ENCODE results near the gene ZNF117.
"Not testable (repeated sequence)": the region's sequence is repeated elsewhere in the genome, so short reads cannot be mapped to it uniquely, and the experiment has no call there.

Gene ZNF117

DNA sequence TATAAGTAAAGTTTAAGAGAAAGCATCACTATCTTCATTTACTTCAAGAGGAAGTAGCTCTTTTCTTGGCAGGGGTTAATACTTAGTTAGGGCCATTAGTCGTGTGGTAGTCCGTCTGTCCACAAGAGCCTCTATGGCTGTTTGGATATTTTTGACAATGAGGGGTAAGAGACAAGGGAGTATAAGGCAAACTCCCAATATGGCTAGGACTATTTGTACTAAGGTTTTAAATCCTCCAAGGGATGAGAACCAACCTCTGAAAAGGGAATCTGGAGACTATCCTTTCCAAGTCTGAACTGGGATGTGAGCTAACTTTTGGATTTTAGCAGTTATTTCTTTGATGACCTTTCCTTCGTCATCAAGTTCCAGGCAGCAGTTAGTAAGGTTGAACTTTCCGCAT is at the start of gene ZNF117:
Gene ZNF117 (minus strand): TSS at position 101 of the 400 bp plus-strand sequence.
- DNase-seq: no peak

DNA sequence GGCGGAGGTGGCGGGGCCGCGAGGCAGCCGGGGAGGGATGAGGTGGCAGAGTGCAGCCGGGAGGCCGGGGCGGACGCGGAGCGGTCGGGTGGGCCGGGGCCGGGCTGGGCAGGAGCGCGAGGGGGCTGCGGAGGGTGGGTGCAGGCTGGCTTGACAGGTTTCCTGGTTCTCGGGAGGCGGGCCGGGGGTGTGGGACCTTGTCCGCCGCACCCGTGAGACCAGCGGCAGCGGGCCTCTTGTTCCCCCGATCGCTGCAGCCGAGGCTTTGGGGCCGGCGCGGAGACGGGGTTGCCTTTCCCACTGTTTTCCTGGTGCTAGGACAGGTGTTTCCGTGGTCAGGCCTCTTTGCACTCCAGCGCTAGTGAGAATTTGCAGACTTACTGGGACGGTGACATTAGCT is 47.9 kb upstream of the ZNF117 start:
- not testable (repeated sequence) for DNase-seq

- peak; percentile 91 for DNase-seq
These were observed 47.2 kb upstream of the ZNF117 start for GRCh38 chr7:65037740-65038688.

DNA sequence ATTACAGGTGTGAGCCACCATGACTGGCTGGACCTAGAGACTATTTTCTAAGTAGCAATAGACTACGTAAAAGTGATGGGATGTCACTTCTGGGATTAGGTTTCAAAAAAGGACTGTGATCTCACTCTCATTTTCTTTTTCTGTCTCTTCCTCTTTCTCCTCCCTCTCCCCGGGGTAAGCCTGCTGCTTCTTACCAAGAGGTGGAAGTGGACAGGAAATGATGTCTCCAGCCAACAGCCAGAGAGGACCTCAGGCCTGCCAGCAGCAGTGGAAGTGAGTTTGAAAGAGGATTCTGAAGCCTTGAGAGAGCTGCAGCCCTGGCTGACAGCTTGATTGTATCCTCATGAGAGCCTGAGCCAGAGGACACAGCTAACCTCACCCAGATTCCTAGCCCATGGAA is 45.7 kb upstream of the ZNF117 start:
- peak; percentile 2 for DNase-seq

GRCh38 chr7:65035469-65035868 is 44.6 kb upstream of the ZNF117 start:
- DNase-seq: not testable (repeated sequence)

- DNase-seq: not testable (repeated sequence)
These were observed 43.4 kb upstream of the ZNF117 start for GRCh38 chr7:65034120-65034782.

- not testable (repeated sequence) for DNase-seq
These were observed 42.6 kb upstream of the ZNF117 start for GRCh38 chr7:65033391-65033790.

DNA sequence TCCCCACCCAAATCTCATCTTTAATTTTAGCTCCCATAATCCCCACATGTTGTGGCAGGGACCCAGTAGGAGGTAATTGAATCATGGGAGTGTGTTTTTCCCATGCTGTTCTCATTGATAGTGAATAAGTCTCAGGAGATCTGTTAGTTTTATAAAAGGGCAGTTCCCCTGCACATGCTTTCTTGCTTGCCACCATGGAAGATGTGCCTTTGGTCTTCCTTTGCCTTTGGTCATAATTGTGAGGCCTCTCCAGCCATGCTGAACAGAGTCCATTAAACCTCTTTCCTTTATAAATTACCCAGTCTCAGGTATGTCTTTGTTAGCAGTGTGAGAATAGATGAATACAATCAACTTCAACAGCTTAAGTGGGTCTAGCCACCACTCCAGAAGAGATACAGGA is 34.2 kb upstream of the ZNF117 start:
- DNase-seq: not testable (repeated sequence)

- not testable (repeated sequence) for DNase-seq
These were observed 30.1 kb upstream of the ZNF117 start for GRCh38 chr7:65020978-65021377.

DNA sequence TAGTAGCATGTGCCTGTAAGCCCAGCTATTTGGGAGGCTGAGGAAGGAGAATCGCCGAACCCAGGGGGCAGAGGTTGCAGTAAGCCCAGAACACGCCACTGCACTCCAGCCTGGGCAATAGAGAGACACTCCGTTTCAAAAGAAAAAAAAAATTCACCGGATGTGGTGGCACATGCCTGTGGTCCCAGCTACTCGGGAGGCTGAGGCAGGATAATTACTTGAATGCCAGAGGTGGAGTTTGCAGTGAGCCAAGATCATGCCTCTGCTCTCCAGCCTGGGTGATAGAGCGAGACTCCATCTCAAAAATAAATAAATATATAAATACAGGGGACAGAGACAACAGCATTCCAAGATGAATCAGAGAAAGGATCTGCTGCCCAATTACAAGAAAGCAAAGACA is 19.0 kb upstream of the ZNF117 start:
- DNase-seq: not testable (repeated sequence)

DNA sequence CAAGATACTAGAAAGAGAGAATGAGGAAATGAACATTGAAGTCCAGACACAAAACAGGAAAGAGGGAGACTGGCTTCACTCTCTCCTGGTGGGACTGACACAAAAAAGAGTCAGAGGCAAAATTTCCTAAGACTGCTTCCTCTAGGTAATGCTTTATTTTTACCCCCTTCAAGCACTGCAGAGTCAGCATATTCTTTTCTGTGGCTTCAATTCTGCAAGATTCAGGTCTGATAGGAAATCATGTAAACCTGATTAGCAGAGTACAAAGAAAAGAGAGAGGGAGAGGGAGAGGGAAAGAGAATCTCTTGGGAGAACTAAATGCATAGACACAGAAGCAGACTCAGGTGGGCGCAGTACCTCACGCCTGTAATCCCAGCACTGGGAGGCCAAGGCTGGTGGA is 18.6 kb upstream of the ZNF117 start:
- not testable (repeated sequence) for DNase-seq

- DNase-seq: peak; percentile 31
These were observed 16.2 kb upstream of the ZNF117 start for GRCh38 chr7:65007036-65007435.

DNA sequence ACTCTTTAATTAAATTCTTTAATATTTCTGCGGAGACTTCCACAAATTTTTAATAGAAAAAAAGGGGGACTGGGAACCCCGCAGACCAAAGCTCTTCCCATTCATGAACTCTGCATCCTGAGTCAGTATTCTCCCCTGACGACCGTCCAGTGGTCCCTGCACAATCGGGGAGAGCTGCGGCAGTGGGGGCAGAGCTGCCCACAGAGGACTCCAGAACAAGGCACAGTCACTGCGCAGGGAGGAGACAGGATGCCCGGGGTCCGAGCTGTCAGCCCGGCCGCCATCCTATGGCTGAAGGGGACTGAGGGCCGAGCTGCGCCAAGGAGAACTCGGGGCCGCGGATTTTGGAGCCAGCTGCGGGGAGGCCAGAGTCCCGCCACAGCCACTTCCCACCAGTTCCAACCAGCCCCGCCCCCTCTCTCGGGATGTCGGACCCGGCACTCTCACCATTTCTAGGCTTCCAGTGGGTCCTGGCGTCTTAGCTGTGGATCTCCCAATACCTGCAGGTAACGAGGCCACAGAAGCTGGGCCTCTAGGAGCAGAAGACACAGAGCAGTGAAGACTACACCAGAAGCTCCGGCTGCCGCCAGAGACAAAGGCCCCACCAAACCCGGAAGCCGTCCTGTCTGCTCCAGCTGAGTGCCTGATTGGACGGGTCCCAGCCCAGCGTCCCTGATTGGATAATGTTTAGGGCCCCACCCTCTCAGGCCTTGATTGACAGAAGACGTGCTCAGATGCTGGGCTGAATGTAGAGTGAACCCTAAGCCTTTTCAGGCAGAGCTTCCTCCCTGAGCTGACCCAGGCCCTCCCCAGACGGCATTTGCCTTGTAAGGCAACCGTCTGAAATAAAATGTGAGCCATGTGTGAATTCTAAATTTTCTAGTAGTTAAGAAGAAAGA is 15.5 kb upstream of the ZNF117 start, which contains the start of gene ERV3-1:
Gene ERV3-1 (minus strand): TSS at position 594 of the 899 bp plus-strand sequence. CDS start 13,661 bp downstream, outside the sequence.
- DNase-seq: peak; percentile 92

GRCh38 chr7:65004575-65004974 is 13.7 kb upstream of the ZNF117 start:
- DNase-seq: no peak

GRCh38 chr7:65002972-65003585 is 12.2 kb upstream of the ZNF117 start:
- DNase-seq: no peak

- no peak for DNase-seq
These were observed 10.5 kb upstream of the ZNF117 start for GRCh38 chr7:65001291-65001814.

DNA sequence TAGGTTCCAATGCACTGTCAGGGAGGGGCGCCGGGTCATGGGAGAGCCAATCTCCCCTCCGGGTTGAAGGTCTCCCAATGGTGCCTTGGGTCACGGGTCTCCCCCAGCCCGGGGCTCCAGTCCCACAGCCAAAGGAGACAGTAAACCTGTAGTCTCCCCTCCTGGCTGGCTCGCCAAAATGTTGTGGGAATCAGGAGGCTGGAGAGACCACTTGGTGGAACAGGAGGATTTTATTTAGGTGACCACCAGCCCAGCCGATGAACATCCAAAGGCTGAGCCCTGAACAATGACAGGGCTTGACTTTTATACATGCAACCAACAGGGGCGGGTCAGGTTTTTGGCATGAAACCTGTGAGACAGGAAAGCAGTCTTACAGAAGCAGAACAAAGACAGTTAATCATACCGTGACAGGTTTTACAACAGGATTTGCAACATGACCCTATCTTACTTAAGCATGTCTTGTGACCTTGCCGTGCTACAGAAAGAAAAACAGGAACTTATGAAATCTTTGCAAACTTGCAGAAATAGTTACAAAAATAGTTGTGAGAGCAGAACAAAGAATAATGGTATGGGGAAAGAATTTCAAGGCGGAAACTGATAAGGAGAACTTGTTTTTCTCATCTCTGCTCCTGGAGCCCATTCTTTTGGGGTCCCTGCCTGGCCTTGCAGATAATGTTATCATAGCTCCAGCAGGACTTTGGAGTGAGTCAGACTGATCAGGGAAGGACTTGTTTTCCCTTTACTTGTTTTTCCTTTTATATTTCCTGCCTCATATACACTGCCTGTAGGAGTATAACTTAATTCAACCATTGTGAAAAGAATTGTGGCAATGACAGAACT is 8.5 kb upstream of the ZNF117 start:
- peak; percentile 26 for DNase-seq

- DNase-seq: no peak
These were observed 8.0 kb upstream of the ZNF117 start for GRCh38 chr7:64998865-64999164.

DNA sequence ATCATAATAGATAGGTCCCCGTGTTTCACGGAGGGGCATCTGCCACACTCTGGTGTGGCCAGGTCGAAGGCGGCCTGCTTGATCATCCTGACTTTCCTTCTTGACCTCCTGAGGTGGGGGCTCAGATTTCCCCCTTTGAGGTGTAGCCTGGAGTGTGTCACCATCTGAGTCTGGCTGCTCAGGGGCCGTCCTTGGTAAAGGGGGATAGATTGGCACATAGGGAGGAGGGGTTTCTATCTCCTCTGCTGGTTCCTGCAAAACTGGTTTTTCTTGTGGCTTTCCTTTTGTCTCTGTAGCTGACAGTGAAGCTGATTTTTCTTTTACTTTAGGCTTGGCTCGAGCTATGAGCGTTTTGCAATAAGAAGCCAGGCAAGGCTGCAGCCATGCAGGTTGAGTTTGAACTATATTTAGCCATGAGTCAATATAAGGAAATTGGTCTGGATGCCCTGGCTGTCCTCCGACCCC is 7.1 kb upstream of the ZNF117 start:
- DNase-seq: no peak

GRCh38 chr7:64997164-64997908 is 6.5 kb upstream of the ZNF117 start:
- DNase-seq: no peak
